Type B pancreatic cell (in vitro differentiated cells): ENCODE results near the gene ESRRB. TPM values are rescaled to one million over a fixed set of nuclear protein-coding genes. Genes with fewer than 3 reads are reported as not detected.

Source experiments
- DNase-seq: peaks from one replicate; pipeline ENCODE4 v3.0.0; 2021; ENCODE audit warnings: mixed read lengths; ENCODE audit not compliant: unreplicated experiment; ENCODE audit errors: extremely low spot score
- H3K27ac Mint-ChIP-seq: 2 replicates; pipeline ENCODE4 v1.8.0; 2021; ENCODE audit warnings: mild to moderate bottlenecking, mixed read lengths
- H3K27me3 Mint-ChIP-seq: 2 replicates; pipeline ENCODE4 v1.8.0; 2021; ENCODE audit warnings: mixed read lengths
- H3K36me3 Mint-ChIP-seq: 2 replicates; pipeline ENCODE4 v1.8.0; 2021; ENCODE audit warnings: mixed read lengths
- H3K4me1 Mint-ChIP-seq: one replicate; pipeline ENCODE4 v1.8.0; 2021; ENCODE audit warnings: mixed read lengths; ENCODE audit not compliant: unreplicated experiment
- H3K4me3 Mint-ChIP-seq: 2 replicates; pipeline ENCODE4 v1.8.0; 2021; ENCODE audit warnings: mild to moderate bottlenecking, mixed read lengths
- H3K9me3 Mint-ChIP-seq: 2 replicates; pipeline ENCODE4 v1.8.0; 2021; ENCODE audit warnings: mixed read lengths
- CTCF ChIP-seq: fragments of 200-600 bp; sonication (generic); conservative IDR thresholded peaks from 2 replicates; pipeline ENCODE4 v1.5.0; 2021; ENCODE audit warnings: antibody characterized with exemption, mild to moderate bottlenecking
- total RNA-seq: library from RNA; stranded (reverse); gene quantifications from 2 replicates; pipeline ENCODE4 v1.2.1, GENCODE V29; 2021; ENCODE audit warnings: low replicate concordance

Gene ESRRB
- total RNA-seq, 1 donor from 2014 or later = 0.94 TPM

- no peak for DNase-seq
- no peak for TF ChIP-seq CTCF
- Mint-ChIP-seq H3K9me3 (no peaks in the 10 kb centered on the region), H3K27me3 (peaks cover 25% of the 10 kb centered on the region), H3K27ac (no peak overlapping the region), H3K36me3 (no peaks in the 10 kb centered on the region), H3K4me1 (peaks cover 7% of the 10 kb centered on the region), H3K4me3 (no peak overlapping the region)
Observed at GRCh38 chr14:76456891-76457586, 81.1 kb downstream of the ESRRB start.

- Mint-ChIP-seq H3K27me3 (peaks cover 25% of the 10 kb centered on the region), H3K4me1 (peaks cover 7% of the 10 kb centered on the region), H3K4me3 (no peak overlapping the region), H3K27ac (no peak overlapping the region), H3K36me3 (no peaks in the 10 kb centered on the region), H3K9me3 (no peaks in the 10 kb centered on the region)
- DNase-seq = no peak
- TF ChIP-seq CTCF = no peak
Observed at GRCh38 chr14:76457841-76458240, 81.9 kb downstream of the ESRRB start.

GRCh38 chr14:76461886-76462285, 85.9 kb downstream of the ESRRB start:
- no peak for TF ChIP-seq CTCF
- Mint-ChIP-seq H3K27ac (no peak overlapping the region), H3K36me3 (no peaks in the 10 kb centered on the region), H3K27me3 (peaks cover 13% of the 10 kb centered on the region), H3K4me3 (no peak overlapping the region), H3K4me1 (peaks cover 5% of the 10 kb centered on the region), H3K9me3 (no peaks in the 10 kb centered on the region)
- no peak for DNase-seq

GRCh38 chr14:76462330-76462729, 86.4 kb downstream of the ESRRB start:
- Mint-ChIP-seq H3K9me3 (no peaks in the 10 kb centered on the region), H3K4me3 (no peak overlapping the region), H3K36me3 (no peaks in the 10 kb centered on the region), H3K27me3 (peaks cover 9% of the 10 kb centered on the region), H3K4me1 (peaks cover 5% of the 10 kb centered on the region), H3K27ac (no peak overlapping the region)
- DNase-seq = no peak
- no peak for TF ChIP-seq CTCF

- Mint-ChIP-seq H3K27me3 (peaks cover 9% of the 10 kb centered on the region), H3K36me3 (no peaks in the 10 kb centered on the region), H3K27ac (no peak overlapping the region), H3K4me3 (no peak overlapping the region), H3K9me3 (no peaks in the 10 kb centered on the region), H3K4me1 (peaks cover 10% of the 10 kb centered on the region)
- no peak for TF ChIP-seq CTCF
- no peak for DNase-seq
Observed at GRCh38 chr14:76463105-76463504, 87.2 kb downstream of the ESRRB start.
